Fibroblast of the aortic adventitia (primary cell): ENCODE results near the gene CLVS2. TPM values are rescaled to one million over a fixed set of nuclear protein-coding genes. Genes with fewer than 3 reads are reported as not detected.

Source experiments
- DNase-seq: peaks from one replicate; pipeline ENCODE4 v3.0.0-alpha.2; 2010; ENCODE audit warnings: low read depth
- H3K4me3 ChIP-seq: 2 replicates; pipeline ENCODE4 v1.5.1; 2011; ENCODE audit warnings: low read depth, mild to moderate bottlenecking, control low read depth, low read length, moderate library complexity
- total RNA-seq: library from RNA; depleted of rRNA; stranded (reverse); fragments of >200 nt; gene quantifications from 2 replicates; pipeline ENCODE4 v1.2.3, GENCODE V29; 2012; ENCODE audit warnings: low replicate concordance
- TF ChIP-seq, protein P1 (sequence below): IDR thresholded peaks from 2 replicates; pipeline ENCODE4 v1.5.1; 2011; ENCODE audit warnings: mild to moderate bottlenecking, low read length, control low read depth, inconsistent platforms; ENCODE audit not compliant: insufficient read depth

The CLVS2 gene
- total RNA-seq, 1 donor, result not detected

GRCh38 chr6:123116370-123116769 lies 120.3 kb downstream of the CLVS2 start:
- TF ChIP-seq, protein P1, sequence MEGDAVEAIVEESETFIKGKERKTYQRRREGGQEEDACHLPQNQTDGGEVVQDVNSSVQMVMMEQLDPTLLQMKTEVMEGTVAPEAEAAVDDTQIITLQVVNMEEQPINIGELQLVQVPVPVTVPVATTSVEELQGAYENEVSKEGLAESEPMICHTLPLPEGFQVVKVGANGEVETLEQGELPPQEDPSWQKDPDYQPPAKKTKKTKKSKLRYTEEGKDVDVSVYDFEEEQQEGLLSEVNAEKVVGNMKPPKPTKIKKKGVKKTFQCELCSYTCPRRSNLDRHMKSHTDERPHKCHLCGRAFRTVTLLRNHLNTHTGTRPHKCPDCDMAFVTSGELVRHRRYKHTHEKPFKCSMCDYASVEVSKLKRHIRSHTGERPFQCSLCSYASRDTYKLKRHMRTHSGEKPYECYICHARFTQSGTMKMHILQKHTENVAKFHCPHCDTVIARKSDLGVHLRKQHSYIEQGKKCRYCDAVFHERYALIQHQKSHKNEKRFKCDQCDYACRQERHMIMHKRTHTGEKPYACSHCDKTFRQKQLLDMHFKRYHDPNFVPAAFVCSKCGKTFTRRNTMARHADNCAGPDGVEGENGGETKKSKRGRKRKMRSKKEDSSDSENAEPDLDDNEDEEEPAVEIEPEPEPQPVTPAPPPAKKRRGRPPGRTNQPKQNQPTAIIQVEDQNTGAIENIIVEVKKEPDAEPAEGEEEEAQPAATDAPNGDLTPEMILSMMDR, result no peak
- DNase-seq, result no peak
- H3K4me3 ChIP-seq, result no peak overlapping the region

DNA sequence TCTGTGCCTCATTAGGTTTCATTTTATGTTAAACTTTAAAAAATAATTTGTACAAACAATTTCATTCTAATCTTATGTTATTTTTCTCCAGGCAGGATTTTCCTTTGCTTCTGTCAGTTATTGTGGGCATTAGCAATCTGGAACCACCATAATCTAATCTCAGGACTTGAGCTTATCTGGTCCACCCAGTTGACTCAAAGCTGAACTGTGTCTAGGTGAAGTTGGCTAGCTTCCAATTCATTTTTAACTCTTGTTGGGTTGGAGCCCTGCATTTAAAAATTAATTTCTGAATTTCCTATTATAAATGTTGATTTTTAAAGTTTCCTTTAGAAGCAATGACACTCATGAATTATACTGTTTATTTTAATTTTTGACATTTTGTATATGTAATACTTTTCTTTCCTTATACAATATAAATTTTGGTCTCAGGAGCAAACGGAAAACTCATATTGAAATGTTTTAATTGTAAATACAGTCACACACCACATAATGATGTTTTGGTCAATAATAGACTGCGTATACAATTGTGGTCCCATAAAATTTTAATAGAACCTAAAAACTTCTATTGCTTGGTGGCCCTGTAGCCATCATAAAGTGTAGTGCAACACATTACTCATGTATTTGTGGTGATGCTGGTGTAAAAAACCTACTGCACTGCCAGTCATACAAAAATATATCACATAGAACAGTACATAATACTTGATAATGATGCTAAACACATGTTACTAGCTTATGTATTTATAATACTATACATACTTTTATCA lies 121.3 kb downstream of the CLVS2 start:
- no peak for DNase-seq
- H3K4me3 ChIP-seq, result no peak overlapping the region
- TF ChIP-seq, protein P1, result no peak

GRCh38 chr6:123118811-123119210 lies 122.8 kb downstream of the CLVS2 start:
- no peak for DNase-seq
- no peak overlapping the region for H3K4me3 ChIP-seq
- TF ChIP-seq, protein P1, result no peak

Other genes starting within 250 kb of the CLVS2 start
- gene FABP7, start 216.5 kb upstream of the CLVS2 start, total RNA-seq, result not detected in 2 replicates
- gene SMPDL3A, start 207.0 kb upstream of the CLVS2 start, total RNA-seq, result 18.6 and 19.6 TPM in 2 replicates